WTC11 (cell line): Measurements from ENCODE around the gene MIX23.

Experiments used
- AFF4 ChIP-seq: sonication (generic); formaldehyde crosslinking; IDR thresholded peaks from 2 replicates; pipeline ENCODE4 v1.8.1; 2023; ENCODE audit warnings: mild to moderate bottlenecking, missing genetic modification reagents, borderline replicate concordance
- ATF1 ChIP-seq: sonication (generic); formaldehyde crosslinking; IDR thresholded peaks from 2 replicates; pipeline ENCODE4 v1.8.1; 2023; ENCODE audit warnings: mild to moderate bottlenecking, moderate library complexity, missing genetic modification reagents
- ATF6 ChIP-seq: sonication (generic); formaldehyde crosslinking; IDR thresholded peaks from 2 replicates; pipeline ENCODE4 v1.8.1; 2023; ENCODE audit warnings: mild to moderate bottlenecking, missing genetic modification reagents
- CBFB ChIP-seq: sonication (generic); formaldehyde crosslinking; IDR thresholded peaks from 2 replicates; pipeline ENCODE4 v1.8.1; 2022; ENCODE audit warnings: mild to moderate bottlenecking, low read depth, missing genetic modification reagents
- CTCF ChIP-seq: fragments of 200-600 bp; IDR thresholded peaks from 2 replicates; pipeline ENCODE4 v1.8.0; 2022; ENCODE audit warnings: antibody characterized with exemption
- GABPB1 ChIP-seq: sonication (generic); formaldehyde crosslinking; IDR thresholded peaks from 2 replicates; pipeline ENCODE4 v1.8.1; 2023; ENCODE audit warnings: mild to moderate bottlenecking, missing genetic modification reagents
- IRF1 ChIP-seq: sonication (generic); formaldehyde crosslinking; IDR thresholded peaks from 2 replicates; pipeline ENCODE4 v1.8.0; 2023; ENCODE audit warnings: missing genetic modification reagents
- JUN ChIP-seq: sonication (generic); formaldehyde crosslinking; IDR thresholded peaks from 2 replicates; pipeline ENCODE4 v1.8.0; 2023; ENCODE audit warnings: mild to moderate bottlenecking, missing genetic modification reagents
- MLX ChIP-seq: sonication (generic); formaldehyde crosslinking; IDR thresholded peaks from 2 replicates; pipeline ENCODE4 v1.8.1; 2023; ENCODE audit warnings: mild to moderate bottlenecking, missing genetic modification reagents, moderate library complexity
- TEAD1 ChIP-seq: sonication (generic); formaldehyde crosslinking; IDR thresholded peaks from 2 replicates; pipeline ENCODE4 v1.8.0; 2022; ENCODE audit warnings: mild to moderate bottlenecking, missing genetic modification reagents
- TP53 ChIP-seq: sonication (generic); formaldehyde crosslinking; IDR thresholded peaks from 2 replicates; pipeline ENCODE4 v1.8.1; 2023; ENCODE audit warnings: mild to moderate bottlenecking, missing genetic modification reagents

GRCh38 chr3:122364490-122364889 lies 18.5 kb downstream of the MIX23 start:
- TF ChIP-seq TP53 (CRISPR knock-in tag) (no peak), AFF4 (CRISPR knock-in tag) (no peak), IRF1 (CRISPR knock-in tag) (no peak), CTCF (no peak), JUN (CRISPR knock-in tag) (no peak), ATF6 (CRISPR knock-in tag) (no peak), MLX (CRISPR knock-in tag) (no peak), CBFB (CRISPR knock-in tag) (no peak), GABPB1 (no peak), ATF1 (no peak), TEAD1 (CRISPR knock-in tag) (no peak)
